ENCODE data around the gene TBL2. TPM values are rescaled to one million over a fixed set of nuclear protein-coding genes. Genes with fewer than 3 reads are reported as not detected.
A peak's percentile ranks its signal among the peaks of the same experiment; 100 is the strongest.
"Not testable (repeated sequence)": the region's sequence is repeated elsewhere in the genome, so short reads cannot be mapped to it uniquely, and the experiment has no call there.

The TBL2 gene
- total RNA-seq, 1 donor from 2014 or later, result 52.9 TPM

DNA sequence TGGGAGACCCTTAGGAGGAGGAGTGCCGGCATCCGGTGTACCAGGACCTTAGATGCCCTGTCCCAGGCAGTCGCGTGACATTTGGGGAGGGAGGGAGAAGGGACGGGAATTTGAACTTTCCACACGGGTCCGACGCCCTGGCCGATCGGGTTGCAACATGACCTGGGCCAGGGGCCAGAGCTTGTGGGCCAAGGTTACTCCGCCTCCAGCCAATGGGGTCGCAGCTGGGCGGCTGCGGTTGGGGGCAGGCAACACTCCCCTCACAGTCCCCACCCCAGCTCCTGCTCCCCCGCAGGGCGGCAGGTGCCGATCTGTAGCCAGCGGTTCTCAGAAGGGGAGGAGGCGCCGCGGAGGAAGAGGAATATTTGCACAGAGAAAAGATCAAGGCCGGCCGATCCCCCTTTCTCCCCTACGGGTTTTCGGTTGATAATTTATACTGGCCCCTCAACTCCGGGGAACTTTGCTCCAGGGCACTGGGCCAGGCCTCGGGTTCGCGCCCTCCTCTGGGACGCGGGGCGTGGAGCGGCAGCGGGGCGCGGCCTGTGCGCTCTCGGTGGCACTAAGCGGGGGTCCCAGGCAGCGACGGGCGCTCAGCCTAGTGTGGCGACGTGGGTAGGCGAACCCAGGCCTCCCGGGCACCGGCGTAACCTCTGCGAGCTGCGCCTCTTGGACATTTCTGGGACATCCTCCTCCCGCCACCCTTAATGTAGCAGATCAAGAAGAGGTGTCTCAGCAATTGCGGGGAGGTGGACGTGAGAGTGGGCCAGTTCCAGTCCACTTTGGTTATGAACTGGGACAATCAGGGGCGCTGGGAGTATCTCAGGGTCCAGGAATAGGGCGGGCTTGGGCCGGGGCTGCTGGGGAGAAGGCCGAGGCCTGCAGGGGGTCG lies 44.8 kb upstream of the TBL2 start:
- Histone ChIP-seq H3K27ac (no peak overlapping the region), H3K4me1 (peaks cover 7 to 15% of the 10 kb centered on the region in 2 donors), H3K4me3 (peak overlapping the region; percentile 46 to 64), H3K9me3 (no peaks in the 10 kb centered on the region), H3K36me3 (no peaks in the 10 kb centered on the region), H3K27me3 (peaks cover 22% of the 10 kb centered on the region)
- intact Hi-C loops (cut with DNase I), result no loop called here
- TF ChIP-seq CTCF (IDR thresholded peaks at IDR 0.05), result no peak
- peak in 1 of 2 donors; percentile 73 for DNase-seq (ENCODE audit: low spot score in 2 of 2)

DNA sequence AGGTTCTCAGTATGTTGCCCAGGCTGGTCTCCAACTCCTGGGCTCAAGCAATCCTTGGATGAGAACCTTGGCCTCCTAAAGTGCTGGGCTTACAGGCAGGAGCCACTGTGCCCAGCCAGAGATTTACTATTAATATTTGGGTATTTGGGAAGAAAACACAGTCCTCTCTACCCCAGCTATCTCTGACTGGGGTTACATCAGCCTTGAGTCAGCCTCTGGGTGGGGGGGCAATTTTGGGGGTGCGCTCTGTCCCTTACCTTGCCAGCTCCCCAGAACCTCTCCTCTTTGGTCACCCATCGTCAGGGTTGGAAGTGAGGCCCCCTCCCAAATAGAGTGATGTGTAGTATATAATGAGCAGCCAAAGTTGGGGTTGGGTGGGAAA lies 44.1 kb upstream of the TBL2 start:
- no peak for DNase-seq (ENCODE audit: low spot score in 2 of 2)
- intact Hi-C loops (cut with DNase I), result no loop called here
- H3K27me3 ChIP-seq, result peaks cover 22% of the 10 kb centered on the region

GRCh38 chr7:73621168-73622063 lies 43.0 kb upstream of the TBL2 start:
- Histone ChIP-seq H3K27me3 (peaks cover 22% of the 10 kb centered on the region), H3K9me3 (no peaks in the 10 kb centered on the region), H3K4me1 (peaks cover 7 to 15% of the 10 kb centered on the region in 2 donors), H3K36me3 (no peaks in the 10 kb centered on the region), H3K27ac (no peak overlapping the region), H3K4me3 (no peak overlapping the region)
- TF ChIP-seq CTCF (IDR thresholded peaks at IDR 0.05), result no peak
- intact Hi-C loops (cut with DNase I), result no loop called here
- no peak for DNase-seq (ENCODE audit: low spot score in 2 of 2)

More for the DNA sequence above, 44.1 kb upstream of the TBL2 start:
- H3K4me1 ChIP-seq, result peaks cover 7 to 15% of the 10 kb centered on the region in 2 donors
- no peaks in the 10 kb centered on the region for H3K36me3 ChIP-seq
- H3K4me3 ChIP-seq, result no peak overlapping the region
- no peak overlapping the region for H3K27ac ChIP-seq
- no peaks in the 10 kb centered on the region for H3K9me3 ChIP-seq
- TF ChIP-seq CTCF (IDR thresholded peaks at IDR 0.05), result no peak

- peaks cover 21% of the 10 kb centered on the region for H3K27me3 ChIP-seq
- DNase-seq (ENCODE audit: low spot score in 2 of 2); H3K4me3 ChIP-seq; H3K36me3 ChIP-seq; H3K9me3 ChIP-seq; intact Hi-C loops (cut with DNase I); H3K27ac ChIP-seq: not testable (repeated sequence)
- H3K4me1 ChIP-seq, result peaks cover 7 to 15% of the 10 kb centered on the region in 2 donors
Observed at GRCh38 chr7:73619394-73619793, 41.0 kb upstream of the TBL2 start.

GRCh38 chr7:73618538-73618937 lies 40.2 kb upstream of the TBL2 start:
- Histone ChIP-seq H3K4me1 (peaks cover 0 to 8% of the 10 kb centered on the region in 2 donors), H3K9me3 (no peaks in the 10 kb centered on the region), H3K27ac (no peak overlapping the region), H3K4me3 (no peak overlapping the region), H3K27me3 (peaks cover 12% of the 10 kb centered on the region), H3K36me3 (no peaks in the 10 kb centered on the region)
- no peak for DNase-seq (ENCODE audit: low spot score in 2 of 2)
- no peak for TF ChIP-seq CTCF (IDR thresholded peaks at IDR 0.05)
- intact Hi-C loops (cut with DNase I), result no loop called here

DNA sequence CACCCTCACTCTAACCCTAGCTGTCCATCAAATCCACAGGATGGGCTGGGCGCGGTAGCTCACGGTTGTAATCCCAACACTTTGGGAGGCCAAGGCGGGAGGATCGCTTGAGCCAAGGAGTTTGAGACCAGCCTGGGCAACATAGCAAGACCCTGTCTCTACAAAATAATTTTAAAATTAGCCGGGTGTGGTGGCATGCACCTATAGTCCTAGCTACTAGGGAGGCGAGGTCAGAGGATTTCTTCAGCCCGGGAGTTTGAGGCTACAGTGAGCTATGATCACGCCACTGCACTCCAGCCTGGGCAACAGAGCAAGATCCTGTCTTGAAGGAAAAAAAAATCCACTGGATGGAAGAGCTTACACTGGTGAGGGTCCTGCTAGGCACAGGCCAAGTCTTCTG lies 39.1 kb upstream of the TBL2 start:
- H3K4me3 ChIP-seq; H3K4me1 ChIP-seq; DNase-seq (ENCODE audit: low spot score in 2 of 2); H3K27me3 ChIP-seq; H3K36me3 ChIP-seq; H3K27ac ChIP-seq; H3K9me3 ChIP-seq; intact Hi-C loops (cut with DNase I): not testable (repeated sequence)

All from ascending aorta (tissue), 2 donors.